Suppressor macrophage treated with lipopolysaccharide for 1 hour (primary cell): Measurements from ENCODE around the gene PTPRO.
"Not testable (repeated sequence)": the region's sequence is repeated elsewhere in the genome, so short reads cannot be mapped to it uniquely, and the experiment has no call there.

Source experiments
- DNase-seq, 3 donors: peaks; one replicate each; pipeline ENCODE4 v3.0.0-alpha.2; 2020 to 2022

The PTPRO gene

GRCh38 chr12:15608941-15609340 lies 286.6 kb downstream of the PTPRO start:
- no peak for DNase-seq

GRCh38 chr12:15613981-15614380 lies 291.7 kb downstream of the PTPRO start:
- no peak for DNase-seq

- not testable (repeated sequence) for DNase-seq
These were observed 294.2 kb downstream of the PTPRO start for GRCh38 chr12:15616495-15616894.

GRCh38 chr12:15620741-15621539 lies 298.6 kb downstream of the PTPRO start:
- DNase-seq = no peak

- DNase-seq = no peak
These were observed 302.8 kb downstream of the PTPRO start for GRCh38 chr12:15625075-15625474.

- peak; percentile 11 to 26 (median 15) for DNase-seq
These were observed 306.0 kb downstream of the PTPRO start for GRCh38 chr12:15627995-15628945.

- peak; percentile 51 to 83 (median 66) for DNase-seq
These were observed 306.8 kb downstream of the PTPRO start for GRCh38 chr12:15629108-15629507.

GRCh38 chr12:15629761-15630160 lies 307.5 kb downstream of the PTPRO start:
- DNase-seq = no peak

- DNase-seq = no peak
These were observed 308.9 kb downstream of the PTPRO start for GRCh38 chr12:15631007-15631715.

- no peak for DNase-seq
These were observed 310.4 kb downstream of the PTPRO start for GRCh38 chr12:15632708-15633107.

- no peak for DNase-seq
These were observed 310.9 kb downstream of the PTPRO start for GRCh38 chr12:15633201-15633600.

GRCh38 chr12:15634010-15634683 lies 311.8 kb downstream of the PTPRO start:
- no peak for DNase-seq

- no peak for DNase-seq
These were observed 314.0 kb downstream of the PTPRO start for GRCh38 chr12:15636060-15636890.

GRCh38 chr12:15638231-15638630 lies 315.9 kb downstream of the PTPRO start:
- no peak for DNase-seq

GRCh38 chr12:15644700-15645099 lies 322.4 kb downstream of the PTPRO start:
- DNase-seq = no peak

- no peak for DNase-seq
These were observed 324.3 kb downstream of the PTPRO start for GRCh38 chr12:15646581-15646980.
